WERI-Rb-1 (cell line): ENCODE data around the gene ABCC8.

Experiments used
- DNase-seq: peaks from one replicate; pipeline ENCODE4 v3.0.0-alpha.2; 2020
- H3K27ac ChIP-seq: fragments of 250-450 bp; sonication (Bioruptor Pico); 2 replicates; pipeline ENCODE4 v1.5.1; 2020; ENCODE audit warnings: mild to moderate bottlenecking, moderate library complexity
- H3K27me3 ChIP-seq: fragments of 250-450 bp; sonication (Bioruptor Pico); 2 replicates; pipeline ENCODE4 v1.5.1; 2021; ENCODE audit warnings: mild to moderate bottlenecking, low read depth, moderate library complexity; ENCODE audit not compliant: insufficient read depth, severe bottlenecking
- H3K36me3 ChIP-seq: fragments of 250-450 bp; sonication (Bioruptor Pico); 2 replicates; pipeline ENCODE4 v1.5.1; 2020; ENCODE audit warnings: mild to moderate bottlenecking, moderate library complexity
- H3K4me3 ChIP-seq: 2 replicates; pipeline ENCODE4 v1.5.1; 2011; ENCODE audit warnings: low read depth, mild to moderate bottlenecking, control low read depth, low read length
- H3K9me3 ChIP-seq: fragments of 250-450 bp; sonication (Bioruptor Pico); 2 replicates; pipeline ENCODE4 v1.5.1; 2021; ENCODE audit warnings: mild to moderate bottlenecking, moderate library complexity; ENCODE audit not compliant: severe bottlenecking
- CTCF ChIP-seq: IDR thresholded peaks from 2 replicates; pipeline ENCODE4 v1.5.1; 2011; ENCODE audit warnings: low read depth, mild to moderate bottlenecking, control low read depth, inconsistent platforms, low read length

ABCC8 gene

GRCh38 chr11:17407575-17407974 lies 69.1 kb downstream of the ABCC8 start:
- Histone ChIP-seq H3K27ac (no peak overlapping the region), H3K4me3 (no peak overlapping the region), H3K9me3 (no peaks in the 10 kb centered on the region), H3K36me3 (peaks cover 4% of the 10 kb centered on the region), H3K27me3 (no peaks in the 10 kb centered on the region)
- DNase-seq: no peak
- TF ChIP-seq CTCF: no peak

GRCh38 chr11:17406818-17407149 lies 69.9 kb downstream of the ABCC8 start:
- TF ChIP-seq CTCF: no peak
- H3K4me3 ChIP-seq: no peak overlapping the region
- no peak for DNase-seq
- H3K9me3 ChIP-seq: no peaks in the 10 kb centered on the region
- H3K36me3 ChIP-seq: peaks cover 4% of the 10 kb centered on the region
- H3K27ac ChIP-seq: no peak overlapping the region
- H3K27me3 ChIP-seq: no peaks in the 10 kb centered on the region

- DNase-seq: no peak
- Histone ChIP-seq H3K36me3 (peaks cover 4% of the 10 kb centered on the region), H3K27ac (no peak overlapping the region), H3K9me3 (no peaks in the 10 kb centered on the region), H3K4me3 (no peak overlapping the region), H3K27me3 (no peaks in the 10 kb centered on the region)
- no peak for TF ChIP-seq CTCF
These were observed 70.4 kb downstream of the ABCC8 start for GRCh38 chr11:17406082-17406817.

- H3K9me3 ChIP-seq: no peaks in the 10 kb centered on the region
- no peak overlapping the region for H3K27ac ChIP-seq
- peaks cover 4% of the 10 kb centered on the region for H3K36me3 ChIP-seq
- no peak for TF ChIP-seq CTCF
- no peaks in the 10 kb centered on the region for H3K27me3 ChIP-seq
- no peak overlapping the region for H3K4me3 ChIP-seq
- no peak for DNase-seq
These were observed 71.2 kb downstream of the ABCC8 start for GRCh38 chr11:17405232-17406005.

GRCh38 chr11:17403980-17404759 lies 72.5 kb downstream of the ABCC8 start:
- peaks cover 11% of the 10 kb centered on the region for H3K36me3 ChIP-seq
- TF ChIP-seq CTCF: no peak
- H3K9me3 ChIP-seq: no peaks in the 10 kb centered on the region
- no peak for DNase-seq
- H3K4me3 ChIP-seq: no peak overlapping the region
- no peak overlapping the region for H3K27ac ChIP-seq
- no peaks in the 10 kb centered on the region for H3K27me3 ChIP-seq
